Adrenal gland (tissue), 19 donors: ENCODE data around the gene SPAG16. TPM values are rescaled to one million over a fixed set of nuclear protein-coding genes. Genes with fewer than 3 reads are reported as not detected.

Experiments
- DNase-seq, 7 donors: peaks; one replicate each; pipeline ENCODE4 v3.0.0-alpha.2; 2019 to 2020
- H3K27ac ChIP-seq, 5 donors: fragments of 200-600 bp; sonication (generic) in 4 of 5; 1 replicate in 3 of 5; 2 replicates in 2 of 5; pipeline versions ENCODE4 v1.5.1 to v1.8.0; 2016 to 2020; ENCODE audit warnings: mild to moderate bottlenecking in 1 of 5
- H3K27me3 ChIP-seq: fragments of 200-600 bp; 2 replicates; pipeline ENCODE4 v1.8.0; 2021
- H3K36me3 ChIP-seq, 2 donors: fragments of 200-600 bp; replicated peaks in 1 of 2; 1 replicate in 1 of 2; 2 replicates in 1 of 2; pipeline versions ENCODE4 v1.5.1 to v1.8.0; 2018 to 2022
- H3K4me1 ChIP-seq, 2 donors: fragments of 200-600 bp; replicated peaks in 1 of 2; 1 replicate in 1 of 2; 2 replicates in 1 of 2; pipeline versions ENCODE4 v1.5.1 to v1.8.0; 2018 to 2021
- H3K4me3 ChIP-seq, 4 donors: fragments of 200-600 bp; sonication (generic) in 3 of 4; one replicate each; pipeline ENCODE4 v1.5.1; 2016 to 2018
- H3K9me3 ChIP-seq, 3 donors: fragments of 200-600 bp; sonication (generic) in 1 of 3; replicated peaks in 1 of 3; 1 replicate in 2 of 3; 2 replicates in 1 of 3; pipeline versions ENCODE4 v1.5.1 to v1.8.0; 2016 to 2021
- CTCF ChIP-seq, 6 experiments: fragments of 450-650 bp in 4 of 6; fragments of 200-600 bp in 2 of 6; sonication (generic) in 1 of 6; IDR thresholded peaks; 1 replicate in 5 of 6; 2 replicates in 1 of 6; pipeline versions ENCODE4 v1.5.1 to v1.8.0; 2016 to 2021; ENCODE audit warnings: antibody characterized with exemption in 6 of 6, mild to moderate bottlenecking in 2 of 6, moderate library complexity in 1 of 6
- POLR2A ChIP-seq, 2 donors: fragments of 450-650 bp; IDR thresholded peaks; one replicate each; pipeline ENCODE4 v1.6.1; 2017; ENCODE audit warnings: antibody characterized with exemption in 2 of 2, mild to moderate bottlenecking in 2 of 2, moderate library complexity in 1 of 2
- WGBS, 4 donors: extraction: QIAGEN DNeasy Blood & Tissue Kit in 2 of 4; methylation state at CpG; one replicate each; pipeline versions ENCODE4 v1.1.5 to v1.1.7; 2013 to 2017; 5-methylcytosine and 5-hydroxymethylcytosine counted together
- intact Hi-C, 2 donors: fragments of 100-400 bp; cut with DNase I; formaldehyde crosslinking; loops; one replicate each; pipeline versions ENCODE4 v1.14.1 to v1.15.0; 2022 to 2023
- long read RNA-seq, 10 donors: library from polyadenylated mRNA in 3 of 10; unstranded in 2 of 10; stranded (forward) in 1 of 10; transcript quantifications; one replicate each; pipeline ENCODE4 v2.0.0 and lab custom pipeline, GENCODE V29; 2021 to 2026
- polyA plus RNA-seq, 3 donors: library from polyadenylated mRNA; stranded (reverse); fragments of 200-250 nt in 2 of 3; fragments of 350-450 nt in 1 of 3; fragmentation: Illumina TruSeq in 1 of 3; extraction: RNeasy Lipid Tissue Mini Kit (QIAGEN cat#74804) in 1 of 3; gene quantifications; one replicate each; pipeline ENCODE4 v1.2.3, GENCODE V29; 2013 to 2014
- total RNA-seq, 9 donors: library from RNA; depleted of rRNA in 4 of 9; stranded (reverse); fragments of >200 nt in 4 of 9; fragments of 120-200 nt in 1 of 9; fragmentation: NEBNext Ultra II Directional in 1 of 9; extraction: Animal tissue kit (Norgen Biotek cat#: 25700) in 1 of 9; gene quantifications; one replicate each; pipeline versions ENCODE4 v1.1.0 to v1.2.4, GENCODE V29; 2013 to 2023
- donor health status: healthy with polysubstance abuse.
- donor health status: Bipolar disorder and iron deficiency.
- donor health status: DM: yes; HTN: yes; CAD: no.
- donor health status: DM: no; HTN: no; CAD: no.
- donor health status: DM: no; HTN: no; CAD: no.
- donor health status: DM: yes; HTN: yes; CAD: no.

SPAG16 gene
- 10 to 100 TPM; 12.4 to 45.3 (median 23.5) TPM for total RNA-seq
- polyA plus RNA-seq: 10 to 100 TPM; 12.8 to 24.7 (median 15.3) TPM
- long read RNA-seq, donor 1, transcript SPAG16-207 (5 exons, 1,250 nt): major isoform, 41 of 41 reads
- long read RNA-seq, donor 1, partial matches to known transcripts: 0 of 41 reads
- long read RNA-seq, donor 1, other reads (novel, unspliced or antisense): 0 of 41 reads
- long read RNA-seq, donor 2, transcript SPAG16-207 (5 exons, 1,250 nt): major isoform, 17 of 24 reads
- long read RNA-seq, donor 2, partial matches to known transcripts: 7 of 24 reads
- long read RNA-seq, donor 2, other reads (novel, unspliced or antisense): 0 of 24 reads
- long read RNA-seq, donor 3, transcript SPAG16-207 (5 exons, 1,250 nt): major isoform, 28 of 28 reads
- long read RNA-seq, donor 3, partial matches to known transcripts: 0 of 28 reads
- long read RNA-seq, donor 3, other reads (novel, unspliced or antisense): 0 of 28 reads
- long read RNA-seq, donor 4, transcript SPAG16-207 (5 exons, 1,250 nt): major isoform, 22 of 27 reads
- long read RNA-seq, donor 4, partial matches to known transcripts: 5 of 27 reads
- long read RNA-seq, donor 4, other reads (novel, unspliced or antisense): 0 of 27 reads
- long read RNA-seq, donor 5, transcript SPAG16-207 (5 exons, 1,250 nt): major isoform, 32 of 37 reads
- long read RNA-seq, donor 5, partial matches to known transcripts: 0 of 37 reads
- long read RNA-seq, donor 5, other reads (novel, unspliced or antisense): 5 of 37 reads
- long read RNA-seq, donor 6, transcript SPAG16-207 (5 exons, 1,250 nt): major isoform, 15 of 18 reads
- long read RNA-seq, donor 6, partial matches to known transcripts: 0 of 18 reads
- long read RNA-seq, donor 6, other reads (novel, unspliced or antisense): 3 of 18 reads
- long read RNA-seq, donor 7, transcript SPAG16-207 (5 exons, 1,250 nt): major isoform, 17 of 17 reads
- long read RNA-seq, donor 7, partial matches to known transcripts: 0 of 17 reads
- long read RNA-seq, donor 7, other reads (novel, unspliced or antisense): 0 of 17 reads
- long read RNA-seq, donor 8, transcript SPAG16-207 (5 exons, 1,250 nt): major isoform, 39 of 39 reads
- long read RNA-seq, donor 8, partial matches to known transcripts: 0 of 39 reads
- long read RNA-seq, donor 8, other reads (novel, unspliced or antisense): 0 of 39 reads
- long read RNA-seq, donor 9, transcript SPAG16-207 (5 exons, 1,250 nt): major isoform, 26 of 26 reads
- long read RNA-seq, donor 9, partial matches to known transcripts: 0 of 26 reads
- long read RNA-seq, donor 9, other reads (novel, unspliced or antisense): 0 of 26 reads
- long read RNA-seq, donor 10, transcript SPAG16-207 (5 exons, 1,250 nt): major isoform, 28 of 28 reads
- long read RNA-seq, donor 10, partial matches to known transcripts: 0 of 28 reads
- long read RNA-seq, donor 10, other reads (novel, unspliced or antisense): 0 of 28 reads

- Histone ChIP-seq H3K36me3 (no peaks in the 10 kb centered on the region), H3K4me3 (peak within 1 kb of the TSS; percentile 44 to 87 (median 72)), H3K27ac (peak within 1 kb of the TSS in 2 of 5 donors; percentile 10 to 22), H3K9me3 (no peaks in the 10 kb centered on the region), H3K27me3 (no peaks in the 10 kb centered on the region), H3K4me1 (peaks cover 0 to 8% of the 10 kb centered on the region in 2 donors)
- peak; percentile 98 to 99 (median 98) for DNase-seq
- intact Hi-C loops: no loop called here
- WGBS, 4 donors: 1 to 3% (median 1%) methylated on average over 19 to 59 of the region's 59 CpGs
- TF ChIP-seq CTCF (IDR thresholded peaks at IDR 0.05) (no peak), POLR2A (IDR thresholded peaks at IDR 0.05) (peak in 1 of 2 donors; percentile 35)
Measured at GRCh38 chr2:213284105-213285090, at the start of gene SPAG16. TSS of gene SPAG16 (plus strand) at chr2:213284464.

- no peak overlapping the region for H3K4me3 ChIP-seq
- WGBS, 4 donors: 86 to 96% (median 94%) methylated on average over 1 of the region's 1 CpG
- no peaks in the 10 kb centered on the region for H3K36me3 ChIP-seq
- H3K27me3 ChIP-seq: peaks cover 29% of the 10 kb centered on the region
- H3K4me1 ChIP-seq: no peaks in the 10 kb centered on the region
- no peak for TF ChIP-seq POLR2A (IDR thresholded peaks at IDR 0.05)
- TF ChIP-seq CTCF (IDR thresholded peaks at IDR 0.05): no peak
- no peaks in the 10 kb centered on the region for H3K9me3 ChIP-seq
- H3K27ac ChIP-seq: no peak overlapping the region
- no peak for DNase-seq
- intact Hi-C loops: no loop called here
Measured at GRCh38 chr2:213234641-213235040, 49.6 kb upstream of the SPAG16 start.

- H3K9me3 ChIP-seq: no peaks in the 10 kb centered on the region
- peaks cover 29% of the 10 kb centered on the region for H3K27me3 ChIP-seq
- 53 to 72% (median 65%) methylated on average over 1 of the region's 1 CpG for WGBS, 4 donors
- no peak overlapping the region for H3K27ac ChIP-seq
- no peak for DNase-seq
- no peak for TF ChIP-seq CTCF (IDR thresholded peaks at IDR 0.05)
- TF ChIP-seq POLR2A (IDR thresholded peaks at IDR 0.05): no peak
- H3K4me3 ChIP-seq: no peak overlapping the region
- H3K36me3 ChIP-seq: no peaks in the 10 kb centered on the region
- no peaks in the 10 kb centered on the region for H3K4me1 ChIP-seq
- intact Hi-C loops: no loop called here
Measured at GRCh38 chr2:213235741-213236140, 48.5 kb upstream of the SPAG16 start.
